Heart left ventricle (tissue), 13 donors: ENCODE results near the gene ANKS4B.

Experiments used
- POLR2A ChIP-seq, 2 donors: fragments of 450-650 bp; IDR thresholded peaks; one replicate each; pipeline ENCODE4 v1.6.1; 2017; ENCODE audit warnings: antibody characterized with exemption in 2 of 2, mild to moderate bottlenecking in 2 of 2, moderate library complexity in 2 of 2
- TF ChIP-seq, protein P1 (sequence below), 12 donors: fragments of 200-600 bp; sonication (generic) in 4 of 12; IDR thresholded peaks; one replicate each; pipeline versions ENCODE4 v1.5.0 to v1.8.0; 2018 to 2022; ENCODE audit warnings: antibody characterized with exemption in 12 of 12, mild to moderate bottlenecking in 5 of 12
- donor health status: ischemic (EF 13 %, LVEDD 7.1; RV severe dilation, severe dysfunction).
- donor health status: DM: no; HTN: yes; CAD: no.
- donor health status: DM: no; HTN: no; CAD: no.
- donor health status: ischemic (EF 25% LVEDD 6.9; RV normal size, moderate dysfunction).
- donor health status: ischemic (EF 25% LVEDD 5.7; RV mildly dilated, moderate dysfunction).
- donor health status: ischemic (EF 35%, LVEDD 5.7; RV mildly dilated, moderate dysfunction).
- donor health status: nonischemic (EF 11% LVEDD 7.7; RV severe dilation, severe dysfunction).
- donor health status: DM: yes; HTN: yes; CAD: no.
- donor health status: PGD.
- donor health status: ischemic (EF 29% LVEDD 5.4; RV normal size, mild dysfunction).
- donor health status: nonischemic (EF 23%, LVEDD 6.1; RV moderate dilation, normal function).

DNA sequence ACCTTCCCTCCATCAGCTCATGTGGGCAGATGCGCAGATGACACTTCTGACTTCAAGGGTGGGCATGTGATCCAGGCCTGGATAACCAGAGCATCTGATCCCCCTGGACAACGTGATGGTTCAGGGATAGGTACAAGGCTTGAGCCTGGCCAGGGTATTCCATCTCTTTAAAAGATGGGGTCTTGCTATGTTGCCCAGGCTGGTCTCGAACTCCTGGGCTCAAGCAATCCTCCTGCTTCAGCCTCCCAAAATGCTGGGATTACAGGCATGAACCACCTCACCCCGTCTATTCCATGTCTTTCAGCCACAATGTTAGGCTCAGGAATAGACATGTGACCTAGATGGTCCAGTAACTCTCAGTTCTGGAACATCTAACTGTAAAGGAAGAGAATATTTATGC lies 23.8 kb downstream of the ANKS4B start:
- TF ChIP-seq, protein P1, sequence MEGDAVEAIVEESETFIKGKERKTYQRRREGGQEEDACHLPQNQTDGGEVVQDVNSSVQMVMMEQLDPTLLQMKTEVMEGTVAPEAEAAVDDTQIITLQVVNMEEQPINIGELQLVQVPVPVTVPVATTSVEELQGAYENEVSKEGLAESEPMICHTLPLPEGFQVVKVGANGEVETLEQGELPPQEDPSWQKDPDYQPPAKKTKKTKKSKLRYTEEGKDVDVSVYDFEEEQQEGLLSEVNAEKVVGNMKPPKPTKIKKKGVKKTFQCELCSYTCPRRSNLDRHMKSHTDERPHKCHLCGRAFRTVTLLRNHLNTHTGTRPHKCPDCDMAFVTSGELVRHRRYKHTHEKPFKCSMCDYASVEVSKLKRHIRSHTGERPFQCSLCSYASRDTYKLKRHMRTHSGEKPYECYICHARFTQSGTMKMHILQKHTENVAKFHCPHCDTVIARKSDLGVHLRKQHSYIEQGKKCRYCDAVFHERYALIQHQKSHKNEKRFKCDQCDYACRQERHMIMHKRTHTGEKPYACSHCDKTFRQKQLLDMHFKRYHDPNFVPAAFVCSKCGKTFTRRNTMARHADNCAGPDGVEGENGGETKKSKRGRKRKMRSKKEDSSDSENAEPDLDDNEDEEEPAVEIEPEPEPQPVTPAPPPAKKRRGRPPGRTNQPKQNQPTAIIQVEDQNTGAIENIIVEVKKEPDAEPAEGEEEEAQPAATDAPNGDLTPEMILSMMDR (IDR thresholded peaks at IDR 0.05) = no peak
- TF ChIP-seq POLR2A (IDR thresholded peaks at IDR 0.05) = no peak
